Type B pancreatic cell (in vitro differentiated cells): ENCODE measurements around the gene METTL1. TPM values are rescaled to one million over a fixed set of nuclear protein-coding genes. Genes with fewer than 3 reads are reported as not detected.

Source experiments
- DNase-seq: peaks from one replicate; pipeline ENCODE4 v3.0.0; 2021; ENCODE audit warnings: mixed read lengths; ENCODE audit not compliant: unreplicated experiment; ENCODE audit errors: extremely low spot score
- H3K27ac Mint-ChIP-seq: 2 replicates; pipeline ENCODE4 v1.8.0; 2021; ENCODE audit warnings: mild to moderate bottlenecking, mixed read lengths
- H3K27me3 Mint-ChIP-seq: 2 replicates; pipeline ENCODE4 v1.8.0; 2021; ENCODE audit warnings: mixed read lengths
- H3K36me3 Mint-ChIP-seq: 2 replicates; pipeline ENCODE4 v1.8.0; 2021; ENCODE audit warnings: mixed read lengths
- H3K4me1 Mint-ChIP-seq: one replicate; pipeline ENCODE4 v1.8.0; 2021; ENCODE audit warnings: mixed read lengths; ENCODE audit not compliant: unreplicated experiment
- H3K4me3 Mint-ChIP-seq: 2 replicates; pipeline ENCODE4 v1.8.0; 2021; ENCODE audit warnings: mild to moderate bottlenecking, mixed read lengths
- H3K9me3 Mint-ChIP-seq: 2 replicates; pipeline ENCODE4 v1.8.0; 2021; ENCODE audit warnings: mixed read lengths
- CTCF ChIP-seq: fragments of 200-600 bp; sonication (generic); conservative IDR thresholded peaks from 2 replicates; pipeline ENCODE4 v1.5.0; 2021; ENCODE audit warnings: antibody characterized with exemption, mild to moderate bottlenecking
- total RNA-seq: library from RNA; stranded (reverse); gene quantifications from 2 replicates; pipeline ENCODE4 v1.2.1, GENCODE V29; 2021; ENCODE audit warnings: low replicate concordance

METTL1 gene
- total RNA-seq, 1 donor from 2014 or later, result 31.1 TPM

GRCh38 chr12:57780284-57780897 is 8.5 kb upstream of the METTL1 start:
- Mint-ChIP-seq H3K9me3 (no peaks in the 10 kb centered on the region), H3K27me3 (no peaks in the 10 kb centered on the region), H3K36me3 (peaks cover 9% of the 10 kb centered on the region), H3K27ac (no peak overlapping the region), H3K4me3 (no peak overlapping the region), H3K4me1 (peaks cover 7% of the 10 kb centered on the region)
- no peak for DNase-seq
- no peak for TF ChIP-seq CTCF

- Mint-ChIP-seq H3K4me1 (peaks cover 7% of the 10 kb centered on the region), H3K27ac (no peak overlapping the region), H3K36me3 (peaks cover 9% of the 10 kb centered on the region), H3K27me3 (no peaks in the 10 kb centered on the region), H3K4me3 (no peak overlapping the region), H3K9me3 (no peaks in the 10 kb centered on the region)
- no peak for DNase-seq
- no peak for TF ChIP-seq CTCF
Observed at GRCh38 chr12:57779736-57780135, 7.8 kb upstream of the METTL1 start.

DNA sequence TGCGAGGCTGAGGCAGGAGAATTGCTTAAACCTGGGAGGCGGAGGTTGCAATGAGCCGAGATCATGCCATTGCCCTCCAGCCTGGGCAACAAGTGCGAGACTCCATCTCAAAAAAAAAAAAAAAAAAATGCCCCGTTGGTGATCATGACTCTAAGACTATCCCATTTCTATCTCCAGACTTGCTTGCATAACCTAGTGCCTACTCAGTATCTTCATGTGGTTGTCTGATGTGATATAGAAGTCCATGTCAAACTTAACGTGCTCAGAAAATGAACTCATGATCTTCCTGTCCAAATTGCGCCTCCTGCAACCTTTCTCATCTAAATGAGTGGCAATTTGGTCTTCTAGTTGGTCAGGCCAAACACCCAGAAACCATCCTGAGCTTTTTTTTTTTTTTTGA is 6.0 kb upstream of the METTL1 start:
- Mint-ChIP-seq H3K4me1 (peaks cover 9% of the 10 kb centered on the region), H3K4me3 (no peak overlapping the region), H3K27me3 (no peaks in the 10 kb centered on the region), H3K36me3 (peaks cover 4% of the 10 kb centered on the region), H3K9me3 (no peaks in the 10 kb centered on the region), H3K27ac (no peak overlapping the region)
- no peak for TF ChIP-seq CTCF
- DNase-seq, result no peak

GRCh38 chr12:57777367-57777766 is 5.5 kb upstream of the METTL1 start:
- Mint-ChIP-seq H3K9me3 (no peaks in the 10 kb centered on the region), H3K4me3 (no peak overlapping the region), H3K27ac (no peak overlapping the region), H3K36me3 (no peaks in the 10 kb centered on the region), H3K4me1 (peaks cover 6% of the 10 kb centered on the region), H3K27me3 (no peaks in the 10 kb centered on the region)
- no peak for DNase-seq
- TF ChIP-seq CTCF, result no peak

DNA sequence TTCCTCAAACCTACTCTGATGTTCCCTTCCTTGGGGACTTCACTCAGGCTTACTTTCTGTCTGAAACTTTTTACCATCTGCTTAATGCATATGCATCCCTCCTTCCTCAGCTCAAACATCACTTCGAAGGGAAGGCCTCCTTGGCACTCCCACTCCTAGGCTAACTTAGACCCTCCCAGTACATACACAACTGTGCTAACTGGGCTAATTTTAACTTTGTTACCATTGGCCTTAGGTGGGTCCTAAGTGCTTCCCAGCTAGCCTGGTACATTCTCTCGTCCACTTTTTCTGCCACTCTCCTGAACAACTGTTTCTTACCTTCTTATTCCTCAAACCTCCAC is 4.3 kb upstream of the METTL1 start:
- no peaks in the 10 kb centered on the region for H3K9me3 Mint-ChIP-seq
- peaks cover 11% of the 10 kb centered on the region for H3K4me1 Mint-ChIP-seq
- no peak for TF ChIP-seq CTCF
- no peaks in the 10 kb centered on the region for H3K36me3 Mint-ChIP-seq
- no peak overlapping the region for H3K27ac Mint-ChIP-seq
- no peak for DNase-seq
- H3K27me3 Mint-ChIP-seq, result no peaks in the 10 kb centered on the region
- no peak overlapping the region for H3K4me3 Mint-ChIP-seq
